Measurements from ENCODE around the gene CD2BP2. TPM values are rescaled to one million over a fixed set of nuclear protein-coding genes. Genes with fewer than 3 reads are reported as not detected.

CD2BP2 gene
- total RNA-seq, 1 experiment from 2014 or later: 48.4 TPM

DNA sequence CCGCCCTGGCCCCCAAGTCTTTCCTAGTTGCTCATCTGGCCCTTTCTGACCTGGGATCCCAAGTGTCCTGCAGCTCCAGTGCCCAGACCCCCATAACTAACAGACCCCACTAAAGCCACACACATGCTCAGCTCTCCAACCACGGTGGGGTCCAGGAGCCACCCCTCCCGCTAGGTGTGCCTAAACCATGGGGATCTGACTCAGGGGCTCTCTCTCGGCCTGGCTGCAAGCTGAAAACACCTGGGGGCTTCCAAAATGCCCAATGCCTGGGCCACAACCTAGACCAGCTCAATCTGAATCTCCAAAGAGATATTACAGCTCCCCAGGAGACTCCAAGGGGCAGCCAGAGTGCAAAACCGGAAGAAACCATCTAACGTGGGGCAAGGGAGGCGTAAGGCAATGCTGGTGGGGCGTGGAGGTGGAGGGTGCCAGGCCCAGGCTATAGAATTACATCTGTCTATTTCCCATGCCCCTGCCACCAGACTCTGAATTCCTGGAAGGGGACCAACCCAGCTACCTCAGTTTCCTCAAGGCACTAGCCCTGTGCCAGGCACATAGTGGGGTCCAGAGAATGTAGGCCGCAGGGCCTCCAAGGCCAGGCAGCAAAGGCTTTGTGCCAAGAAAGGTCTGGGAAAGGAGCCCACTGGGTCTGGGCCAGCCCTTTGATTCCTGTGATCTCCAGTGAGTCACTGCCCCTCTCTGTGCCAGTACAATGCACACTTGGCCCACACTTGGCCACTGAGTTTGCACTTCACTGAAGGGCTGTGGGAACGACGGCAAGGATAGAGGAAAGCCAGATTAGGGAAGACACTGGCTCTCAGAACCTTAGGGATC is 3.3 kb downstream of the CD2BP2 start:
- DNase-seq (ENCODE audit: unreplicated experiment): peak; percentile 98
- ChIA-PET POLR2A (interaction anchor here (1.4 to 1.7 kb wide), 2 partner anchors 16 to 58 kb away, joined by 3 to 6 read pairs; no protein-coding TSS in a partner anchor), CTCF (no interaction called here)
- no peak for TF ChIP-seq CTCF (IDR thresholded peaks at IDR 0.05; ENCODE audit: unreplicated experiment)
- Mint-ChIP-seq H3K4me3 (ENCODE audit: unreplicated experiment) (peak overlapping the region; percentile 47), H3K27ac (ENCODE audit: low read depth, unreplicated experiment) (peak overlapping the region; percentile 1), H3K4me1 (ENCODE audit: insufficient read depth, unreplicated experiment) (peaks cover 28% of the 10 kb centered on the region), H3K27me3 (ENCODE audit: insufficient read depth, unreplicated experiment) (no peaks in the 10 kb centered on the region), H3K9me3 (ENCODE audit: unreplicated experiment) (no peaks in the 10 kb centered on the region), H3K36me3 (ENCODE audit: insufficient read depth, unreplicated experiment) (peaks cover 51% of the 10 kb centered on the region)
- intact Hi-C loops (cut with micrococcal nuclease): loop anchor here (1.0 kb wide), 1 partner anchor 17 kb away; no protein-coding TSS in a partner anchor
- BruUV-seq (replicated peaks): no TSS peak

DNA sequence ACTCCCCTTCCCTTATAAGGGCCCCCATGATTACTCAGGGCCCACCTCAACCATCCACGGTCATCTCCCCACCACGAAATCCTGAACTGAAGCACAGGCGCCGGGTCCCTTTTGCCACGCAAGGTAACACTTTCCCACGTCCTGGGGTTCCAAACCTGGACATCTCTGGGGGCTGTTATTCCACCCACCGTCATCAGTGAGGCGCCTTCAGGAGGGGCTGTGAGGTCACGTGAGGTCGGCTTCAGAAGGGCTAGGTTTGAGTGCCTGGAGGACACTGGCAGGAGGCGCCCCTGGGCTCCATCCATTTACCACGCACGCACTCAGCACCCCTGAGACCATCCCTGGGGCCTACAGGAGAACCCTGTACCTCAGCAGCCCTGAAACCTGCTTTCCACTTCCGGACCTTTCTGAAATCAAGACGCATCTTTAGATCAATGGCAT is 4.1 kb downstream of the CD2BP2 start:
- CTCF ChIA-PET: no interaction called here
- no peak overlapping the region for H3K4me3 Mint-ChIP-seq (ENCODE audit: unreplicated experiment)
- DNase-seq (ENCODE audit: unreplicated experiment): no peak
- intact Hi-C loops (cut with micrococcal nuclease): no loop called here
- BruUV-seq (replicated peaks): no TSS peak
- no peaks in the 10 kb centered on the region for H3K27me3 Mint-ChIP-seq (ENCODE audit: insufficient read depth, unreplicated experiment)
- peaks cover 45% of the 10 kb centered on the region for H3K36me3 Mint-ChIP-seq (ENCODE audit: insufficient read depth, unreplicated experiment)
- no peak overlapping the region for H3K27ac Mint-ChIP-seq (ENCODE audit: low read depth, unreplicated experiment)
- POLR2A ChIA-PET: interaction anchor here (1.0 to 1.7 kb wide), 3 partner anchors 15 to 59 kb away, joined by 3 to 6 read pairs (median 3); no protein-coding TSS in a partner anchor
- H3K4me1 Mint-ChIP-seq (ENCODE audit: insufficient read depth, unreplicated experiment): peaks cover 25% of the 10 kb centered on the region
- no peaks in the 10 kb centered on the region for H3K9me3 Mint-ChIP-seq (ENCODE audit: unreplicated experiment)
- no peak for TF ChIP-seq CTCF (IDR thresholded peaks at IDR 0.05; ENCODE audit: unreplicated experiment)

- POLR2A ChIA-PET: interaction anchor here (1.0 kb wide), 1 partner anchor 15 kb away, joined by 3 read pairs; no protein-coding TSS in a partner anchor
- TF ChIP-seq CTCF (IDR thresholded peaks at IDR 0.05; ENCODE audit: unreplicated experiment): no peak
- H3K36me3 Mint-ChIP-seq (ENCODE audit: insufficient read depth, unreplicated experiment): peaks cover 39% of the 10 kb centered on the region
- no peak overlapping the region for H3K27ac Mint-ChIP-seq (ENCODE audit: low read depth, unreplicated experiment)
- intact Hi-C loops (cut with micrococcal nuclease): no loop called here
- no peaks in the 10 kb centered on the region for H3K27me3 Mint-ChIP-seq (ENCODE audit: insufficient read depth, unreplicated experiment)
- BruUV-seq (replicated peaks): no TSS peak
- DNase-seq (ENCODE audit: unreplicated experiment): no peak
- CTCF ChIA-PET: interaction anchor here (0.6 kb wide), 1 partner anchor 11 kb away, joined by 5 read pairs; no protein-coding TSS in a partner anchor
- H3K9me3 Mint-ChIP-seq (ENCODE audit: unreplicated experiment): no peaks in the 10 kb centered on the region
- peaks cover 25% of the 10 kb centered on the region for H3K4me1 Mint-ChIP-seq (ENCODE audit: insufficient read depth, unreplicated experiment)
- H3K4me3 Mint-ChIP-seq (ENCODE audit: unreplicated experiment): no peak overlapping the region
Measured at GRCh38 chr16:30350134-30350871, 4.8 kb downstream of the CD2BP2 start.

DNA sequence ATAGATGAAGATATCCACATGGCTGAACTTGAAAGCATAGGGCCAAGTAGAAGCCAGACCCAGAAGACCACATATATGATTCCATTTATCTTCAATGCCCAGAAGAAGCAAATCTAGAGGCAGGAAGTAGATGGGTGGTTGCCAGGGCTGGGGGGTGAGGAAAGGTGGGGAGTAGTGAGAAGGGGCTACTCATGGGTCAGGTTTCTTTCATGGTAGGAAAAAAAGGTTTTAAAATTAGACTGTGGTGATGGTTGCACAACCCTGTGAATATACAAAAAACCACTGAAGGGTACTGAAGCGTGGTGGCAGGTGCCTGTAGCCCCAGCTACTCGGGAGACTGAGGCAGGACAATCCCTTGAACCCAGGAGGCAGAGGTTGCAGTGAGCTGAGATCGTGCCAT is 5.4 kb downstream of the CD2BP2 start:
- BruUV-seq (replicated peaks): no TSS peak
- Mint-ChIP-seq H3K27ac (ENCODE audit: low read depth, unreplicated experiment) (no peak overlapping the region), H3K9me3 (ENCODE audit: unreplicated experiment) (no peaks in the 10 kb centered on the region), H3K36me3 (ENCODE audit: insufficient read depth, unreplicated experiment) (peaks cover 35% of the 10 kb centered on the region), H3K4me1 (ENCODE audit: insufficient read depth, unreplicated experiment) (peaks cover 25% of the 10 kb centered on the region), H3K27me3 (ENCODE audit: insufficient read depth, unreplicated experiment) (no peaks in the 10 kb centered on the region), H3K4me3 (ENCODE audit: unreplicated experiment) (no peak overlapping the region)
- CTCF ChIA-PET: interaction anchor here (0.6 kb wide), 1 partner anchor 11 kb away, joined by 5 read pairs; no protein-coding TSS in a partner anchor
- DNase-seq (ENCODE audit: unreplicated experiment): no peak
- POLR2A ChIA-PET: no interaction called here
- TF ChIP-seq CTCF (IDR thresholded peaks at IDR 0.05; ENCODE audit: unreplicated experiment): no peak
- intact Hi-C loops (cut with micrococcal nuclease): no loop called here

Data from MCF 10A (cell line).